Right lobe of liver (tissue), 6 donors: Measurements from ENCODE around the gene RPS6KA2. TPM values are rescaled to one million over a fixed set of nuclear protein-coding genes. Genes with fewer than 3 reads are reported as not detected.
A peak's percentile ranks its signal among the peaks of the same experiment; 100 is the strongest.

Source experiments
- ATAC-seq, 4 donors: fragments of 200-7000 bp; cut with Tn5 transposase; one replicate each; pipeline ENCODE4 v1.9.1; 2020; ENCODE audit warnings: mild to moderate bottlenecking in 4 of 4, moderate library complexity in 4 of 4
- DNase-seq, 3 donors: peaks; one replicate each; pipeline ENCODE4 v3.0.0-alpha.2; 2020
- H3K27ac ChIP-seq, 3 donors: fragments of 200-600 bp; one replicate each; pipeline ENCODE4 v1.8.0; 2022
- H3K27me3 ChIP-seq, 2 donors: fragments of 200-600 bp; one replicate each; pipeline ENCODE4 v1.8.0; 2022
- H3K36me3 ChIP-seq, 4 donors: fragments of 200-600 bp; sonication (generic) in 1 of 4; one replicate each; pipeline versions ENCODE4 v1.5.1 to v1.8.0; 2017 to 2022; ENCODE audit warnings: control low read depth in 1 of 4
- H3K4me1 ChIP-seq, 4 donors: fragments of 200-600 bp; sonication (generic) in 1 of 4; one replicate each; pipeline versions ENCODE4 v1.5.1 to v1.8.0; 2017 to 2022; ENCODE audit warnings: control low read depth in 1 of 4
- H3K4me3 ChIP-seq, 3 donors: fragments of 200-600 bp; one replicate each; pipeline ENCODE4 v1.8.0; 2022
- H3K9me3 ChIP-seq, 4 donors: fragments of 200-600 bp; sonication (generic) in 1 of 4; one replicate each; pipeline versions ENCODE4 v1.5.1 to v1.8.0; 2017 to 2022; ENCODE audit warnings: control low read depth in 1 of 4
- CTCF ChIP-seq, 4 donors: fragments of 200-600 bp in 3 of 4; fragments of 450-650 bp in 1 of 4; IDR thresholded peaks; one replicate each; pipeline versions ENCODE4 v1.5.1 to v1.8.0; 2016 to 2022; ENCODE audit warnings: antibody characterized with exemption in 4 of 4, mild to moderate bottlenecking in 2 of 4
- POLR2A ChIP-seq: fragments of 450-650 bp; IDR thresholded peaks from one replicate; pipeline ENCODE4 v1.6.1; 2017; ENCODE audit warnings: antibody characterized with exemption, mild to moderate bottlenecking
- WGBS: methylation state at CpG from one replicate; pipeline ENCODE4 v1.1.6; 2018; ENCODE audit warnings: low coverage, low lambda C conversion rate; ENCODE audit not compliant: insufficient coverage; ENCODE audit errors: missing lambda C conversion rate; 5-methylcytosine and 5-hydroxymethylcytosine counted together
- intact Hi-C, 2 donors: fragments of 100-400 bp; cut with DNase I; formaldehyde crosslinking; loops; one replicate each; pipeline versions ENCODE4 v1.11.2 to v1.14.1; 2022
- total RNA-seq, 6 experiments: library from RNA; depleted of rRNA in 2 of 6; stranded (reverse); fragments of >200 nt in 2 of 6; fragmentation: NEBNext Ultra II Directional in 3 of 6; extraction: Animal tissue kit (Norgen Biotek cat#: 25700) in 3 of 6; gene quantifications; one replicate each; pipeline versions ENCODE4 v1.1.0 to v1.2.4, GENCODE V29; 2016 to 2023
- donor health status: DM: no; HTN: yes; CAD: no.
- donor health status: DM: no; HTN: no; CAD: no.
- donor health status: DM: no; HTN: no; CAD: no.
- donor health status: DM: no; HTN: yes; CAD: no.
- donor health status: DM: no; HTN: yes; CAD: no.

Gene RPS6KA2
- total RNA-seq, 6 experiments from 2014 or later: 6.4 to 18.1 (median 11.1) TPM

GRCh38 chr6:166588691-166589336, 38.2 kb downstream of the RPS6KA2 start:
- Histone ChIP-seq H3K27me3 (no peaks in the 10 kb centered on the region), H3K36me3 (no peaks in the 10 kb centered on the region), H3K27ac (no peak overlapping the region), H3K4me1 (peaks cover 0 to 6% (median 0%) of the 10 kb centered on the region in 4 donors), H3K4me3 (no peak overlapping the region), H3K9me3 (no peaks in the 10 kb centered on the region)
- TF ChIP-seq CTCF (IDR thresholded peaks at IDR 0.05): no peak
- no peak for TF ChIP-seq POLR2A
- 58% methylated on average over 11 of the region's 11 CpGs for WGBS
- ATAC-seq: peak in 2 of 4 donors; percentile 16 to 24
- no peak for DNase-seq
- intact Hi-C loops: no loop called here

- no peak for TF ChIP-seq CTCF (IDR thresholded peaks at IDR 0.05)
- no peak for TF ChIP-seq POLR2A
- WGBS: 57% methylated on average over 10 of the region's 10 CpGs
Measured at GRCh38 chr6:166587631-166588413, 39.2 kb downstream of the RPS6KA2 start.

GRCh38 chr6:166586424-166587156, 40.5 kb downstream of the RPS6KA2 start, which contains the start of gene RAMACL:
RAMACL (minus strand) TSS chr6:166586678; CDS start chr6:166586477, 201 bp downstream.
- TF ChIP-seq CTCF (IDR thresholded peaks at IDR 0.05): no peak
- TF ChIP-seq POLR2A: no peak
- DNase-seq (no peak), ATAC-seq (peak; percentile 57 to 76 (median 68))
- intact Hi-C loops: no loop called here
- 96% methylated on average over 9 of the region's 9 CpGs for WGBS
- Histone ChIP-seq H3K4me3 (no peak within 1 kb of the TSS), H3K27me3 (no peaks in the 10 kb centered on the region), H3K9me3 (no peaks in the 10 kb centered on the region), H3K36me3 (no peaks in the 10 kb centered on the region), H3K27ac (no peak within 1 kb of the TSS), H3K4me1 (peaks cover 0 to 6% (median 0%) of the 10 kb centered on the region in 4 donors)

More at GRCh38 chr6:166587631-166588413, 39.2 kb downstream of the RPS6KA2 start:
- no peak overlapping the region for H3K4me3 ChIP-seq
- ATAC-seq: peak in 2 of 4 donors; percentile 36
- no peaks in the 10 kb centered on the region for H3K9me3 ChIP-seq
- H3K27ac ChIP-seq: no peak overlapping the region
- intact Hi-C loops: no loop called here
- H3K4me1 ChIP-seq: peaks cover 0 to 6% (median 0%) of the 10 kb centered on the region in 4 donors
- no peaks in the 10 kb centered on the region for H3K36me3 ChIP-seq
- DNase-seq: no peak
- no peaks in the 10 kb centered on the region for H3K27me3 ChIP-seq

- intact Hi-C loops: no loop called here
- no peaks in the 10 kb centered on the region for H3K9me3 ChIP-seq
- peaks cover 0 to 2% (median 0%) of the 10 kb centered on the region in 4 donors for H3K4me1 ChIP-seq
- H3K27ac ChIP-seq: no peak overlapping the region
- DNase-seq (no peak), ATAC-seq (no peak)
- H3K4me3 ChIP-seq: no peak overlapping the region
- no peaks in the 10 kb centered on the region for H3K36me3 ChIP-seq
- 68% methylated on average over 11 of the region's 12 CpGs for WGBS
- TF ChIP-seq CTCF (IDR thresholded peaks at IDR 0.05) (no peak), POLR2A (no peak)
- H3K27me3 ChIP-seq: no peaks in the 10 kb centered on the region
Measured at GRCh38 chr6:166584853-166585429, 42.1 kb downstream of the RPS6KA2 start.
